ENCODE results near the gene PSMD3. TPM values are rescaled to one million over a fixed set of nuclear protein-coding genes. Genes with fewer than 3 reads are reported as not detected.

The PSMD3 gene
- total RNA-seq, 2 donors from 2014 or later: 68.8 to 74.2 TPM

GRCh38 chr17:39974433-39974832 lies 6.2 kb upstream of the PSMD3 start:
- H3K36me3 ChIP-seq: no peaks in the 10 kb centered on the region
- no peaks in the 10 kb centered on the region for H3K27me3 ChIP-seq (replicated peaks; ENCODE audit: insufficient read depth)
- TF ChIP-seq CTCF (IDR thresholded peaks at IDR 0.05): no peak
- ATAC-seq (ENCODE audit: insufficient number of reproducible peaks, low FRiP score, low read depth): no peak
- no peak overlapping the region for H3K27ac ChIP-seq
- H3K4me1 ChIP-seq (ENCODE audit: control insufficient read depth in 1 of 2, low read depth in 2 of 2): peaks cover 4% of the 10 kb centered on the region in 2 donors
- H3K9me3 ChIP-seq: no peaks in the 10 kb centered on the region
- no peak for DNase-seq (ENCODE audit: low spot score)
- no peak overlapping the region for H3K4me3 ChIP-seq

GRCh38 chr17:39975801-39976200 lies 4.8 kb upstream of the PSMD3 start:
- no peak for ATAC-seq (ENCODE audit: insufficient number of reproducible peaks, low FRiP score, low read depth)
- TF ChIP-seq CTCF (IDR thresholded peaks at IDR 0.05): no peak
- no peak overlapping the region for H3K4me3 ChIP-seq
- H3K27me3 ChIP-seq (replicated peaks; ENCODE audit: insufficient read depth): no peaks in the 10 kb centered on the region
- no peak for DNase-seq (ENCODE audit: low spot score)
- H3K9me3 ChIP-seq: no peaks in the 10 kb centered on the region
- no peak overlapping the region for H3K27ac ChIP-seq
- H3K36me3 ChIP-seq: no peaks in the 10 kb centered on the region
- H3K4me1 ChIP-seq (ENCODE audit: control insufficient read depth in 1 of 2, low read depth in 2 of 2): peaks cover 4 to 11% of the 10 kb centered on the region in 2 donors

- peak; percentile 35 for ATAC-seq (ENCODE audit: insufficient number of reproducible peaks, low FRiP score, low read depth)
- H3K4me1 ChIP-seq (ENCODE audit: control insufficient read depth in 1 of 2, low read depth in 2 of 2): peaks cover 16 to 33% of the 10 kb centered on the region in 2 donors
Measured at GRCh38 chr17:39979016-39979670, 1.5 kb upstream of the PSMD3 start.

GRCh38 chr17:39979893-39980350 lies 685 bp upstream of the PSMD3 start:
- Histone ChIP-seq H3K27me3 (replicated peaks; ENCODE audit: insufficient read depth) (no peaks in the 10 kb centered on the region), H3K4me1 (ENCODE audit: control insufficient read depth in 1 of 2, low read depth in 2 of 2) (peaks cover 16 to 33% of the 10 kb centered on the region in 2 donors), H3K4me3 (peak overlapping the region; percentile 97), H3K36me3 (peaks cover 8% of the 10 kb centered on the region), H3K27ac (peak overlapping the region in 1 of 2 donors; percentile 90), H3K9me3 (no peaks in the 10 kb centered on the region)
- ATAC-seq (ENCODE audit: insufficient number of reproducible peaks, low FRiP score, low read depth) (peak; percentile 8), DNase-seq (ENCODE audit: low spot score) (no peak)
- TF ChIP-seq CTCF (IDR thresholded peaks at IDR 0.05): no peak

More at GRCh38 chr17:39979016-39979670, 1.5 kb upstream of the PSMD3 start:
- TF ChIP-seq CTCF (IDR thresholded peaks at IDR 0.05): no peak
- DNase-seq (ENCODE audit: low spot score): no peak
- H3K36me3 ChIP-seq: peaks cover under 1% of the 10 kb centered on the region
- H3K27me3 ChIP-seq (replicated peaks; ENCODE audit: insufficient read depth): no peaks in the 10 kb centered on the region
- no peak overlapping the region for H3K4me3 ChIP-seq
- H3K9me3 ChIP-seq: no peaks in the 10 kb centered on the region
- no peak overlapping the region for H3K27ac ChIP-seq

- DNase-seq (ENCODE audit: low spot score) (no peak), ATAC-seq (ENCODE audit: insufficient number of reproducible peaks, low FRiP score, low read depth) (no peak)
- Histone ChIP-seq H3K27me3 (replicated peaks; ENCODE audit: insufficient read depth) (no peaks in the 10 kb centered on the region), H3K4me1 (ENCODE audit: control insufficient read depth in 1 of 2, low read depth in 2 of 2) (peaks cover 16 to 33% of the 10 kb centered on the region in 2 donors), H3K27ac (peak overlapping the region; percentile 88 to 90), H3K9me3 (no peaks in the 10 kb centered on the region), H3K4me3 (peak overlapping the region; percentile 97), H3K36me3 (peaks cover 21% of the 10 kb centered on the region)
- TF ChIP-seq CTCF (IDR thresholded peaks at IDR 0.05): no peak
Measured at GRCh38 chr17:39981207-39981741, 667 bp downstream of the PSMD3 start.

Data from thoracic aorta (tissue), 2 donors.